CD4-positive, alpha-beta T cell (primary cell): ENCODE data around the gene CATSPER1. TPM values are rescaled to one million over a fixed set of nuclear protein-coding genes. Genes with fewer than 3 reads are reported as not detected.

Experiments used
- ATAC-seq: fragments of 200-7000 bp; cut with Tn5 transposase; one replicate; pipeline ENCODE4 v1.10.0; 2022; ENCODE audit warnings: mild to moderate bottlenecking; ENCODE audit not compliant: poor library complexity
- CTCF ChIA-PET: fragments of 350-600 bp; sonication (Branson Sonifier 250); formaldehyde crosslinking; loops from one replicate; lab custom pipeline; 2021; ENCODE audit warnings: antibody characterized with exemption, inconsistent platforms; lab: Charles Lee
- POLR2A ChIA-PET: fragments of 350-600 bp; sonication (Branson Sonifier 250); formaldehyde crosslinking; loops from one replicate; lab custom pipeline; 2021; ENCODE audit warnings: antibody characterized with exemption, inconsistent platforms; lab: Charles Lee
- DNase-seq, 14 experiments: peaks; one replicate each; pipeline ENCODE4 v3.0.0-alpha.2; 2013 to 2020; ENCODE audit warnings: mixed read lengths in 2 of 14
- H3K27ac ChIP-seq, 2 donors: one replicate each; pipeline versions ENCODE4 v1.5.1 to v1.7.0; 2013; ENCODE audit warnings: low read length in 2 of 2, low read depth in 1 of 2, mild to moderate bottlenecking in 1 of 2
- H3K27me3 ChIP-seq, 2 experiments: 1 replicate in 1 of 2; 2 replicates in 1 of 2; pipeline versions ENCODE4 v1.6.1 to v1.7.0; 2013; ENCODE audit warnings: low read length in 2 of 2, control low read depth in 1 of 2, mild to moderate bottlenecking in 1 of 2, moderate library complexity in 1 of 2; ENCODE audit not compliant: insufficient read depth in 2 of 2, control insufficient read depth in 1 of 2
- H3K36me3 ChIP-seq: one replicate; pipeline ENCODE4 v1.6.1; 2013; ENCODE audit warnings: low read length, control low read depth; ENCODE audit not compliant: insufficient read depth
- H3K4me1 ChIP-seq: one replicate; pipeline ENCODE4 v1.6.1; 2013; ENCODE audit warnings: low read length, control low read depth; ENCODE audit not compliant: insufficient read depth
- H3K4me3 ChIP-seq: one replicate; pipeline ENCODE4 v1.5.1; 2013; ENCODE audit warnings: mild to moderate bottlenecking, low read length, moderate library complexity
- H3K9me3 ChIP-seq, 2 experiments: 1 replicate in 1 of 2; 2 replicates in 1 of 2; pipeline versions ENCODE4 v1.6.1 to v1.7.0; 2013; ENCODE audit warnings: low read length in 2 of 2, mild to moderate bottlenecking in 2 of 2, control low read depth in 1 of 2, moderate library complexity in 1 of 2; ENCODE audit not compliant: control insufficient read depth in 1 of 2, insufficient read depth in 1 of 2
- H3K27ac Mint-ChIP-seq: one replicate; pipeline ENCODE4 v1.8.0; 2020; ENCODE audit warnings: mixed read lengths
- H3K27me3 Mint-ChIP-seq: one replicate; pipeline ENCODE4 v1.8.0; 2021; ENCODE audit warnings: mixed read lengths
- H3K36me3 Mint-ChIP-seq: one replicate; pipeline ENCODE4 v1.8.0; 2021; ENCODE audit warnings: low read depth, mixed read lengths
- H3K4me1 Mint-ChIP-seq: one replicate; pipeline ENCODE4 v1.8.0; 2021; ENCODE audit warnings: low read depth, mixed read lengths
- H3K4me3 Mint-ChIP-seq: one replicate; pipeline ENCODE4 v1.8.0; 2020; ENCODE audit warnings: mild to moderate bottlenecking, mixed read lengths
- H3K9me3 Mint-ChIP-seq: one replicate; pipeline ENCODE4 v1.8.0; 2020; ENCODE audit warnings: mixed read lengths
- intact Hi-C, 2 experiments: fragments of 100-400 bp; cut with DNase I in 1 of 2; cut with micrococcal nuclease in 1 of 2; formaldehyde crosslinking; loops; one replicate each; pipeline versions ENCODE4 v1.15.1 to v1.9.0; 2023 to 2025; cut with DNase I, micrococcal nuclease
- total RNA-seq, 174 experiments: library from RNA in 2 of 174; stranded (reverse) in 2 of 174; gene quantifications; one replicate each; pipeline ENCODE4 v1.2.3 and lab custom pipeline; 2021 to 2026
- TF ChIP-seq, protein P1 (sequence below): fragments of 200-600 bp; IDR thresholded peaks from one replicate; pipeline ENCODE4 v1.8.0; 2022; ENCODE audit warnings: antibody characterized with exemption, mild to moderate bottlenecking

The CATSPER1 gene
- total RNA-seq, 2 experiments from 2014 or later, result not detected

DNA sequence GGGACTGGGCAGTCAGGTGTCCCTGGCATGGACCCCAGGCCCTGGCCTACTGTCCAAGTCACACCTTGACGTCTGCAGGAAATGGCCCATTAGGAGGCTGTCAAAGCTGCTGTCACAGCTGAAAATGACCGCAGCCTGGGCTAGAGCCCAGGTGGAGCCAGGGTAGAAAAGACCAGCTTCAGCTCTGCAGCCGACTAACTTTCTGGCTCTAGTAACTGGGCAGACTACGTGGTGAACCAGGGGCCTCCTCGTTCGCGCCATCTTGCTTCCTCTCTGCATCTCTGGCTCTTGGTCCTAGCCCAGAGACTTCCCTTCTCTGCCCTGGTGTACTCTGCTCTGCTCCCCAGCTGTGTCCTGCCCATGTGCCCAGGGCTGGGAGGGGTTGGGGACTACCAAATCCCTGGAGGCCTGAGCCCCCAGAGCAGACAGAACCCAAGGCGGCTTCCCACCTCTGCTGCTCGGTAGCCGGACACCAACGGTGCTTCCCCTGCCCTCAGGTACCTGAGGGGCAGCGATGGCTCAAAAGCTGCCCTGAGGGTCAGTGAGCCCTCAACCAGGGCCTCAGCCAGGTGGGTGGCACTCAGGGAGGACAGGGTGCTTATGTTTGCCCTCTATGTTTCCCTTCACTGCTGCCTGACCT is 45.1 kb downstream of the CATSPER1 start:
- ChIA-PET CTCF (no interaction called here), POLR2A (interaction anchor here (1.0 to 1.3 kb wide), 2 partner anchors 91 to 148 kb away, joined by 3 to 8 read pairs; partner anchors contain the start of gene CCDC85B)
- Mint-ChIP-seq H3K4me1 (no peaks in the 10 kb centered on the region), H3K36me3 (peaks cover 37% of the 10 kb centered on the region), H3K27me3 (no peaks in the 10 kb centered on the region), H3K4me3 (no peak overlapping the region), H3K27ac (no peak overlapping the region), H3K9me3 (no peaks in the 10 kb centered on the region)
- no peaks in the 10 kb centered on the region for H3K4me1 ChIP-seq
- no peaks in the 10 kb centered on the region for H3K9me3 ChIP-seq
- intact Hi-C loops, result loop anchor here in 1 of 2 experiments (10.0 kb wide), 1 partner anchor 356 kb away; no protein-coding TSS in a partner anchor
- H3K27me3 ChIP-seq, result no peaks in the 10 kb centered on the region
- TF ChIP-seq, protein P1, sequence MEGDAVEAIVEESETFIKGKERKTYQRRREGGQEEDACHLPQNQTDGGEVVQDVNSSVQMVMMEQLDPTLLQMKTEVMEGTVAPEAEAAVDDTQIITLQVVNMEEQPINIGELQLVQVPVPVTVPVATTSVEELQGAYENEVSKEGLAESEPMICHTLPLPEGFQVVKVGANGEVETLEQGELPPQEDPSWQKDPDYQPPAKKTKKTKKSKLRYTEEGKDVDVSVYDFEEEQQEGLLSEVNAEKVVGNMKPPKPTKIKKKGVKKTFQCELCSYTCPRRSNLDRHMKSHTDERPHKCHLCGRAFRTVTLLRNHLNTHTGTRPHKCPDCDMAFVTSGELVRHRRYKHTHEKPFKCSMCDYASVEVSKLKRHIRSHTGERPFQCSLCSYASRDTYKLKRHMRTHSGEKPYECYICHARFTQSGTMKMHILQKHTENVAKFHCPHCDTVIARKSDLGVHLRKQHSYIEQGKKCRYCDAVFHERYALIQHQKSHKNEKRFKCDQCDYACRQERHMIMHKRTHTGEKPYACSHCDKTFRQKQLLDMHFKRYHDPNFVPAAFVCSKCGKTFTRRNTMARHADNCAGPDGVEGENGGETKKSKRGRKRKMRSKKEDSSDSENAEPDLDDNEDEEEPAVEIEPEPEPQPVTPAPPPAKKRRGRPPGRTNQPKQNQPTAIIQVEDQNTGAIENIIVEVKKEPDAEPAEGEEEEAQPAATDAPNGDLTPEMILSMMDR, result no peak
- ATAC-seq (no peak), DNase-seq (no peak)
- H3K27ac ChIP-seq, result no peak overlapping the region
- H3K36me3 ChIP-seq, result peaks cover 32% of the 10 kb centered on the region
- no peak overlapping the region for H3K4me3 ChIP-seq

DNA sequence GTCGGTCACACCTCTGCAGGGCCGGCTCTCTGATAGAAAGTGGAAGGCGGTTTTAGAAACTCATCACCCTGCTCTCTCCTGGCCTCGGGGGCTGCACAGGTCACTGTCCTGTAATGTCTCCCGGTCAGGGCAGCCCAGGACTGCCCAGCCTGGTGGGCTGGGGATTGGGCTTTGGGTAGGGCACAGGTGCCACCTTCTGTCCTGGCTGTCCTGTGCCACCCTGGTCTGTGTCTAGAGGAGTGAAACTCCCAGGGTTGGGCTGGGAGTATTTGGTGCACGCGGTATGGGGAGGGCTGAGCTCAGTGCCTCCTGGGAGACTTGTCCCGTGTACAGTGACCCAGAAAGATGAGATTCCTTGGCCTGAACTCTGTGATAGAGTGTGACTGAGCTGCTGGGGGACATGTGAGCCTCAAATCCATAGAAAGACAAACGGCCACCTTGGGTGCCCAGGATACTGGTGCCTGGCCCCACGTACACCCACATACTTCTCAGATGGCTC is 47.0 kb downstream of the CATSPER1 start:
- Histone ChIP-seq H3K9me3 (no peaks in the 10 kb centered on the region), H3K4me3 (no peak overlapping the region), H3K4me1 (no peaks in the 10 kb centered on the region), H3K27me3 (no peaks in the 10 kb centered on the region), H3K36me3 (peaks cover 44% of the 10 kb centered on the region), H3K27ac (no peak overlapping the region)
- TF ChIP-seq, protein P1, result no peak
- no peaks in the 10 kb centered on the region for H3K4me1 Mint-ChIP-seq
- H3K9me3 Mint-ChIP-seq, result no peaks in the 10 kb centered on the region
- peaks cover 46% of the 10 kb centered on the region for H3K36me3 Mint-ChIP-seq
- ChIA-PET POLR2A (interaction anchor here (0.6 kb wide), 1 partner anchor 9 kb away, joined by 3 read pairs; no protein-coding TSS in a partner anchor), CTCF (no interaction called here)
- intact Hi-C loops, result no loop called here
- no peak overlapping the region for H3K4me3 Mint-ChIP-seq
- H3K27ac Mint-ChIP-seq, result no peak overlapping the region
- H3K27me3 Mint-ChIP-seq, result no peaks in the 10 kb centered on the region
- ATAC-seq (no peak), DNase-seq (no peak)

- ATAC-seq, result no peak
- POLR2A ChIA-PET, result no interaction called here
- intact Hi-C loops, result no loop called here
These were observed 47.7 kb downstream of the CATSPER1 start for GRCh38 chr11:65978391-65979238.

More at GRCh38 chr11:65978391-65979238, 47.7 kb downstream of the CATSPER1 start:
- Histone ChIP-seq H3K36me3 (peaks cover 46% of the 10 kb centered on the region), H3K4me3 (no peak overlapping the region), H3K4me1 (no peaks in the 10 kb centered on the region), H3K9me3 (no peaks in the 10 kb centered on the region), H3K27ac (no peak overlapping the region), H3K27me3 (no peaks in the 10 kb centered on the region)
- no peak for DNase-seq
- no peak overlapping the region for H3K27ac Mint-ChIP-seq
- H3K9me3 Mint-ChIP-seq, result no peaks in the 10 kb centered on the region
- H3K27me3 Mint-ChIP-seq, result no peaks in the 10 kb centered on the region
- CTCF ChIA-PET, result no interaction called here
- no peaks in the 10 kb centered on the region for H3K4me1 Mint-ChIP-seq
- TF ChIP-seq, protein P1, result no peak
- no peak overlapping the region for H3K4me3 Mint-ChIP-seq
- peaks cover 49% of the 10 kb centered on the region for H3K36me3 Mint-ChIP-seq
